KMS-11 (cell line): ENCODE measurements around the gene ZNF302.

ENCODE experiments used
- H2AFZ ChIP-seq: fragments of 200-600 bp; sonication (generic); 2 replicates; pipeline ENCODE4 v1.6.1; 2016; ENCODE audit warnings: antibody characterized with exemption, mixed run types, low read depth
- H3K27ac ChIP-seq: fragments of 200-600 bp; sonication (generic); 2 replicates; pipeline ENCODE4 v1.6.1; 2016; ENCODE audit warnings: mild to moderate bottlenecking, mixed run types
- H3K27me3 ChIP-seq: fragments of 200-600 bp; sonication (generic); 2 replicates; pipeline ENCODE4 v1.6.1; 2017; ENCODE audit warnings: mild to moderate bottlenecking, low read depth, mixed run types, moderate library complexity; ENCODE audit not compliant: insufficient read depth
- H3K36me3 ChIP-seq: fragments of 200-600 bp; sonication (generic); 2 replicates; pipeline ENCODE4 v1.6.1; 2017; ENCODE audit warnings: mild to moderate bottlenecking, mixed run types; ENCODE audit not compliant: insufficient read depth
- H3K4me1 ChIP-seq: fragments of 200-600 bp; sonication (generic); 2 replicates; pipeline ENCODE4 v1.6.1; 2016; ENCODE audit warnings: mild to moderate bottlenecking, low read depth, mixed run types; ENCODE audit not compliant: poor library complexity, severe bottlenecking
- H3K4me2 ChIP-seq: fragments of 200-600 bp; sonication (generic); 2 replicates; pipeline ENCODE4 v1.7.0; 2016; ENCODE audit warnings: mild to moderate bottlenecking, mixed run types
- H3K4me3 ChIP-seq: fragments of 200-600 bp; sonication (generic); IDR thresholded peaks from 2 replicates; pipeline ENCODE4 v1.6.1; 2017; ENCODE audit warnings: low read depth, low read length, mixed read lengths; ENCODE audit not compliant: insufficient read depth
- H3K79me2 ChIP-seq: fragments of 200-600 bp; sonication (generic); 2 replicates; pipeline ENCODE4 v1.6.1; 2016; ENCODE audit warnings: low read depth, mixed run types; ENCODE audit not compliant: insufficient read depth
- H3K9ac ChIP-seq: fragments of 200-600 bp; sonication (generic); 2 replicates; pipeline ENCODE4 v1.6.1; 2016; ENCODE audit warnings: mild to moderate bottlenecking, mixed run types
- H4K20me1 ChIP-seq: fragments of 200-600 bp; sonication (generic); 2 replicates; pipeline ENCODE4 v1.6.1; 2016; ENCODE audit warnings: mild to moderate bottlenecking, mixed run types; ENCODE audit not compliant: insufficient read depth
- CTCF ChIP-seq: fragments of 200-600 bp; sonication (generic); conservative IDR thresholded peaks from 2 replicates; pipeline ENCODE4 v1.6.1; 2017; ENCODE audit warnings: low read depth, mild to moderate bottlenecking, antibody characterized with exemption, low read length, moderate library complexity, mixed read lengths

Gene ZNF302

DNA sequence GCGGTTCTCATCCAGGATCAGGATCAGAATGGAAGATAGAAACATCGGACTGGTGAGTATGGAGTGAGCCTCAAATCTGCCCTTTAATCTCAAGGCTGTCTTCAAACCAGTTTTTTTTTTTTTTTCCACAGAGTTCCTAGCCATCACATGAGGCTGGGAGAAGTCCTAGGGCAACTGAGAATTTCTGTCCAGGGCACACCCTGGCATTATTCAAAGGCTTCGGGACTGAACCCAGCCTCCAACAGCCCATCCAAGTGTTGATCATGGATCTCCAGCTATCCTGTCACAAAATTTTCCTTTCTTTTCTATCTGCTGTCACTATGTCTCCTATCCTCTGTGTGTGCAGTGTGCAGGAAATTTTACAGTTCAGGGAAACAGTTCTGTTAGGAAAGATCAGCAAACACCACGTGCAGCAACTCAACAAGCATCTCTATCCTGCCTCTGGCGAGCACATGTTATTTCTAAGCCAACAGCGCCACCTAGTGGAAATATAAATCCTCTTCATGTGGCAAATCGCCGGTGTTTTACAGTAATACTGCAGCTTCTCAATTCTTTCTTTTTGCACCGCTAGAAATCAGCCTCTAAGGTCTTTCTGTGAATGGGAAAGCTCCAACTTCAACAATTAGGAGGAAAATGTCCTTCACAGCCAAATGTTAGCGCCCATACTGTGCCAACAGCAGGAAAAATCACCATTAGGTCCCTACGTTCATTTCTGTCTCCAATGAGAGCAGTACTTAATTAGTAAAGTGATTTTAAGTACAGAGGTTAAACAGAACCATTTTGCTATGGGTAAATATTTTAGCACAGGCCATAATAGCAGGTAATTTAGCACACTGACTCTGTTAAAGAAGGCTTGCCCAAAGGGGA is 35.1 kb downstream of the ZNF302 start:
- H3K4me2 ChIP-seq = no peak overlapping the region
- H3K36me3 ChIP-seq = no peaks in the 10 kb centered on the region
- no peaks in the 10 kb centered on the region for H3K79me2 ChIP-seq
- no peak overlapping the region for H3K27ac ChIP-seq
- no peaks in the 10 kb centered on the region for H3K27me3 ChIP-seq
- no peaks in the 10 kb centered on the region for H3K4me1 ChIP-seq
- no peaks in the 10 kb centered on the region for H4K20me1 ChIP-seq
- no peak overlapping the region for H3K4me3 ChIP-seq
- no peak overlapping the region for H3K9ac ChIP-seq
- TF ChIP-seq CTCF = peak; percentile 92
- H2AFZ ChIP-seq = peak overlapping the region; percentile 31; the same call in 1 of the 2 replicates

DNA sequence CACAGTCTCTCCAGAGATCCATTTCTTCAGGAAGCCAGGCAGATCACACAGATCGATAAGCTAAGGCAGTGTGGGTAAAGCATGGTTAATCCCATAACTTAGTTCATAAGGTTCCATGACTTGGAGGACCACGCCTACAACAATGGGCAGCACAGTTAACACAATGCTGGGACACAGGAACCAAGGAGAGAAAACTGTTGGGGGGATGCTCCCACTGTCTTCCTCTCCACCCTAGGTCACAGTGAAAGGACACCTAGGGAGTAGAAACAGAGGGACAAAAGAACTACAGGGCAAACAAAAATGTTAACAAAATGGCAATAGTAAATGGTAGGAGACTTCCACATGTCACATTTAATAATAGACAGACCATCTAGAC is 35.8 kb downstream of the ZNF302 start:
- Histone ChIP-seq H3K79me2 (no peaks in the 10 kb centered on the region), H3K27ac (no peak overlapping the region), H3K27me3 (no peaks in the 10 kb centered on the region), H3K4me1 (no peaks in the 10 kb centered on the region), H3K4me2 (no peak overlapping the region), H3K9ac (no peak overlapping the region), H3K36me3 (no peaks in the 10 kb centered on the region), H2AFZ (no peak overlapping the region), H4K20me1 (no peaks in the 10 kb centered on the region), H3K4me3 (no peak overlapping the region)
- TF ChIP-seq CTCF = no peak

DNA sequence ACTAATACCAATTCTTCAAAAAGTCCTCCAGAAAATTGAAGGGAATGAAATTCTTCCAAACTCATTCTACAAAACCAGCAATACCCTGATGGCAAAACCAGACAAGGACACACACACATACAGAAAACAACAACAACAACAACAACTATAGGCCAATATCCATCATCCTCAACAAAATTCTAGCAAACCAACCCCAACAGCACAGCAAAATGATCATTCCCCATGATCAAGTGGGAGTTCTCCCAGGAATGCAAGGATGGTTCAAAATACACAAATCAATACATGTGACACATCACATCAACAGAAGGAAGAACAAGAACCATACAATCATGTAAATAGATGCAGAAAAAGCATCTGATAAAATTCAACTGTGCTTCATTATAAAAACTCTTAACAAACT is 37.9 kb downstream of the ZNF302 start:
- H3K9ac ChIP-seq = no peak overlapping the region
- no peak overlapping the region for H3K4me2 ChIP-seq
- no peak overlapping the region for H3K27ac ChIP-seq
- no peaks in the 10 kb centered on the region for H3K79me2 ChIP-seq
- H3K4me1 ChIP-seq = no peaks in the 10 kb centered on the region
- no peak for TF ChIP-seq CTCF
- H3K36me3 ChIP-seq = no peaks in the 10 kb centered on the region
- no peak overlapping the region for H2AFZ ChIP-seq
- no peaks in the 10 kb centered on the region for H4K20me1 ChIP-seq
- H3K4me3 ChIP-seq = no peak overlapping the region
- no peaks in the 10 kb centered on the region for H3K27me3 ChIP-seq

GRCh38 chr19:34722353-34722752 is 44.9 kb downstream of the ZNF302 start:
- no peaks in the 10 kb centered on the region for H3K27me3 ChIP-seq
- H3K36me3 ChIP-seq = no peaks in the 10 kb centered on the region
- H3K27ac ChIP-seq = no peak overlapping the region
- no peak overlapping the region for H3K9ac ChIP-seq
- no peaks in the 10 kb centered on the region for H3K79me2 ChIP-seq
- no peaks in the 10 kb centered on the region for H4K20me1 ChIP-seq
- H3K4me1 ChIP-seq = no peaks in the 10 kb centered on the region
- H2AFZ ChIP-seq = no peak overlapping the region
- H3K4me3 ChIP-seq = no peak overlapping the region
- TF ChIP-seq CTCF = no peak
- H3K4me2 ChIP-seq = no peak overlapping the region
